ENCODE data around the gene RAD51C.
"Not testable (repeated sequence)": the region's sequence is repeated elsewhere in the genome, so short reads cannot be mapped to it uniquely, and the experiment has no call there.

The RAD51C gene

GRCh38 chr17:58692239-58693055, at the start of gene RAD51C:
Gene RAD51C (plus strand): TSS chr17:58692602. CDS start chr17:58692644, 42 bp downstream.
- DNase-seq, result peak; percentile 49 to 76

- no peak for DNase-seq
Observed at GRCh38 chr17:58643147-58643546, 49.3 kb upstream of the RAD51C start.

GRCh38 chr17:58648236-58648635, 44.2 kb upstream of the RAD51C start:
- DNase-seq, result no peak

GRCh38 chr17:58657962-58658803, 34.2 kb upstream of the RAD51C start:
- DNase-seq, result not testable (repeated sequence)

GRCh38 chr17:58658804-58659713, 33.3 kb upstream of the RAD51C start:
- DNase-seq, result peak; percentile 76 to 92

GRCh38 chr17:58659714-58660084, 32.7 kb upstream of the RAD51C start:
- not testable (repeated sequence) for DNase-seq

GRCh38 chr17:58660621-58661020, 31.8 kb upstream of the RAD51C start:
- DNase-seq, result no peak

GRCh38 chr17:58661499-58661898, 30.9 kb upstream of the RAD51C start:
- no peak for DNase-seq

- no peak for DNase-seq
Observed at GRCh38 chr17:58664302-58664701, 28.1 kb upstream of the RAD51C start.

GRCh38 chr17:58665946-58666857, 26.2 kb upstream of the RAD51C start:
- no peak for DNase-seq

GRCh38 chr17:58666858-58667267, 25.5 kb upstream of the RAD51C start:
- DNase-seq, result peak in 1 of 2 donors; percentile 58

- DNase-seq, result no peak
Observed at GRCh38 chr17:58667934-58668597, 24.3 kb upstream of the RAD51C start.

GRCh38 chr17:58668598-58668935, 23.8 kb upstream of the RAD51C start:
- no peak for DNase-seq

GRCh38 chr17:58669853-58670252, 22.5 kb upstream of the RAD51C start:
- no peak for DNase-seq

- DNase-seq, result no peak
Observed at GRCh38 chr17:58671969-58672368, 20.4 kb upstream of the RAD51C start.

GRCh38 chr17:58677194-58677880, 15.1 kb upstream of the RAD51C start:
- no peak for DNase-seq

- not testable (repeated sequence) for DNase-seq
Observed at GRCh38 chr17:58678287-58678686, 14.1 kb upstream of the RAD51C start.

- DNase-seq, result no peak
Observed at GRCh38 chr17:58679263-58680037, 13.0 kb upstream of the RAD51C start.

GRCh38 chr17:58680038-58680369, 12.4 kb upstream of the RAD51C start:
- no peak for DNase-seq

- DNase-seq, result no peak
Observed at GRCh38 chr17:58684003-58684402, 8.4 kb upstream of the RAD51C start.

Measured in bone marrow (tissue), 2 donors.